ENCODE measurements around the gene UBR1.

UBR1 gene

DNA sequence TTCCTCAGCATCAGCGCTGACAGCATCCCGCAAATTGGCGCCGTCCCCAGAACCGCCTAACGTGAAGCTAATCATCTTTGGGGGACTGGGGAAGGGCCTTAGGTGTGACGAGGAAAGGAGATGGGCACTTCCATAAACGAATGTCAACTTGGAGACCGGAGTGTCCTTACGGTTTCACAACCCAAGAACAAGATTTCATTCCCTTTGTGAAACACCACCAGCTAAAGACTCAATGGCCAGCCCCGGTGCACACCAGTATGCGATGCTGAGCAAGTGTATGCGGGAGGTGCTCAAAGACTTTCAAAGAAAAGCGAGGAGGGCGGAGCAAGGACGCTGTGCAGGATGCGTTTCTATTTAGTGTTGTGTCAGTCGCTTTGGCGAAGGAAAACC is 184.5 kb downstream of the UBR1 start:
- no peaks in the 10 kb centered on the region for H3K9me3 ChIP-seq (ENCODE audit: control insufficient read depth in 1 of 2, low read length in 2 of 2)
- H3K4me1 ChIP-seq (ENCODE audit: control insufficient read depth in 1 of 2, insufficient read depth in 2 of 2, low read length in 2 of 2), result peaks cover 9% of the 10 kb centered on the region in 2 donors
- H3K27ac ChIP-seq (ENCODE audit: low read depth, low read length), result no peak overlapping the region
- peak overlapping the region; percentile 49 to 55 for H3K9ac ChIP-seq (ENCODE audit: low read depth in 1 of 2, low read length in 2 of 2)
- no peaks in the 10 kb centered on the region for H3K36me3 ChIP-seq (ENCODE audit: control insufficient read depth in 1 of 2, insufficient read depth in 2 of 2, low read length in 2 of 2)
- peak overlapping the region; percentile 78 to 84 for H3K4me3 ChIP-seq (ENCODE audit: low read depth in 1 of 2, low read length in 2 of 2)
- no peaks in the 10 kb centered on the region for H3K27me3 ChIP-seq (ENCODE audit: control insufficient read depth in 1 of 2, insufficient read depth in 2 of 2, low read length in 2 of 2)

DNA sequence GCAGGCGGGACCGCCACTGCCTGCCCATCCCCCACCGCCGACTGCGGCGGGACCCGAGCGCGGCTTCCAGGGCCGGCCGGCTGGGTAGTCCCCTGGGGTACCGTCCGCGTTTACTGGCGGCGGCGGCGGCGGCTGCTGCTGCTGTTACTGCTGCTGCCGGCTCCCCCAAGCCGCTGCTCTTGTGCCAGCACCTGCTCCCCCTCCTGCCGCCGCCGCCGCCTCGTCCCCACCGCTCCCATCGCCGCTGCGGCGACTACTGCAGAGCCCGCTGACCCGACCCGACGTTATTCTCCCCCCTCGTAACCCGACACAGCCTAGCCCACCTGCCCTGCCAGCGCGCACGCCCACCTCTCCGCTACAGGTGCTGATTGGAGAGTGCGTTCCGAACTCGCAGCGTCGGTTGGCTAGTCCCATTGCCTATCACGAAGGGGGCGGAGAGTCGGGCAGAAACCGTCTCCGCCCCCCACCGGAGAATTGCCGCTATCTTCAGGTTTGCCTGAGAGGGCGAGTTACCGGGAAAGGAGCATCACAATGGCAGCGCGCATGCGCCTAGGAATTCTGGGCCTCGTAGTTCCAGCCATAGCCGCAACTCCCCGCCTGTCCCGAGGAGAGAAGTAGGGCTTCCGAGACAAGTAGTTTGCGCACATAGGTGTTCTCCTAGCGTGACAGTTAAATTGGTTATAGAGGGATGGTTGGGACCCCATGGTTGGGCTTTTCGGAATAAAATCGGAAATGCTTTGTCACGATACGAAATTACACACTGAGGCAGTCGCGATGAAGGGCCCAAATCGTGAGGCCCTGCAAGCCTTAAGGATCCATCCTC is 185.1 kb downstream of the UBR1 start, which contains the start of gene TTBK2:
Gene TTBK2 (minus strand): TSS at position 260 of the 823 bp plus-strand sequence. CDS start 42,161 bp downstream, outside the sequence.
- H3K36me3 ChIP-seq (ENCODE audit: control insufficient read depth in 1 of 2, insufficient read depth in 2 of 2, low read length in 2 of 2), result no peaks in the 10 kb centered on the region
- H3K27ac ChIP-seq (ENCODE audit: low read depth, low read length), result peak within 1 kb of the TSS; percentile 61
- no peaks in the 10 kb centered on the region for H3K27me3 ChIP-seq (ENCODE audit: control insufficient read depth in 1 of 2, insufficient read depth in 2 of 2, low read length in 2 of 2)
- no peaks in the 10 kb centered on the region for H3K9me3 ChIP-seq (ENCODE audit: control insufficient read depth in 1 of 2, low read length in 2 of 2)
- peaks cover 9% of the 10 kb centered on the region in 2 donors for H3K4me1 ChIP-seq (ENCODE audit: control insufficient read depth in 1 of 2, insufficient read depth in 2 of 2, low read length in 2 of 2)
- H3K9ac ChIP-seq (ENCODE audit: low read depth in 1 of 2, low read length in 2 of 2), result peak within 1 kb of the TSS; percentile 55 to 68
- peak within 1 kb of the TSS; percentile 78 to 84 for H3K4me3 ChIP-seq (ENCODE audit: low read depth in 1 of 2, low read length in 2 of 2)

DNA sequence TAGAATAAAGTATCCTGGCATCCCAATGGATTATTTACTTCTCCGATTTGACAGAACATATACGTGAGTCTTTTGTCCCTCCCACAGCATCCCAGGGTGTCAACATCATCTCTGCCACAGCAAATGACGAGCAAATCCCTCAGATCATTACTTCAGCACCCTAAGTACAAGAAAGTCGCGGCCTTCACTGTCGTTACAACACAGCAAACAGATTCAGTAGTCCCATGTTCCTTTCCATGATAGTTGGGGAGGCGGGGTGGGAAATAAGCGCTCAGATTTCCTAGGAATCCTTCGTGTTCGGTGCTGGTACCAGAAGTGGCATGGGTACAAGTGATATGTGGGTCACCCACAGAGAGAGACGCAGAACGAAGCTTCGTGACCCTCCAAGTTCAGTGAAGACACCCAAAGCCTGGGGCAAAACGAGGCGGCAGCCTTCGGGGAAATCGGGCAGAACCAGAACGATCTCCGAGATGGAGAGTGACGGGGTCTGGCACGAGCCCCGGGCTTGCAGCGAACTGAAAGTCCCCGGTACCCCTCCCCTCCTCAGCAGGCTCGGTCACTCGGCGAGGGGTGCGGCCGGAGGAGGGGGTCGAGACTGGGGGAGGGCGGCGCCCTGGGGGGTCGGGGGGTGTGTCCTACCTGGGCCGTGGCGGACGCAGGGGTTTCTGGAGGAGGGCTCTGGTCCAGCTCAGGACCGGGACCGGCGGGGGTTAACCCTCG is 185.9 kb downstream of the UBR1 start:
- H3K27ac ChIP-seq (ENCODE audit: low read depth, low read length), result peak overlapping the region; percentile 61
- H3K9ac ChIP-seq (ENCODE audit: low read depth in 1 of 2, low read length in 2 of 2), result peak overlapping the region; percentile 55 to 68
- peaks cover 9% of the 10 kb centered on the region in 2 donors for H3K4me1 ChIP-seq (ENCODE audit: control insufficient read depth in 1 of 2, insufficient read depth in 2 of 2, low read length in 2 of 2)
- no peaks in the 10 kb centered on the region for H3K9me3 ChIP-seq (ENCODE audit: control insufficient read depth in 1 of 2, low read length in 2 of 2)
- H3K36me3 ChIP-seq (ENCODE audit: control insufficient read depth in 1 of 2, insufficient read depth in 2 of 2, low read length in 2 of 2), result no peaks in the 10 kb centered on the region
- no peaks in the 10 kb centered on the region for H3K27me3 ChIP-seq (ENCODE audit: control insufficient read depth in 1 of 2, insufficient read depth in 2 of 2, low read length in 2 of 2)
- peak overlapping the region; percentile 78 to 84 for H3K4me3 ChIP-seq (ENCODE audit: low read depth in 1 of 2, low read length in 2 of 2)

DNA sequence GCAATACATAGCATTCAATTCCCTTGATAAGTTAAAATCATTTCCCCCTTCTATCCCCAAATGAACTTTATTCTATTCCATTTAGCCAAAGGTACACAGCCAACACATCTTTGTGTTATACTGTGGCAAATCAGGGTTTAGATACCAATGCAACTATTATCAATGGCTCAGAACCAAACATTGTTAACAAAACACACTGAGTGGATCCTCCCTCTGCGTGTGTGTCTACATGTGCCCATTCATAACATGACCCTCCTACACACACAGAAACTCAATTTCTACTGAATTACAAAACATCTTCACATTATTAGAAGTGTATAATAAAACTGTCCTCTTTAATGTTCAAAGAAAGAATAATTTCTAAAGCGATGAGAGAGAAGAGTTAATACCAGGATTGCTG is 186.5 kb downstream of the UBR1 start:
- Histone ChIP-seq H3K9ac (ENCODE audit: low read depth in 1 of 2, low read length in 2 of 2) (peak overlapping the region; percentile 55 to 68), H3K9me3 (ENCODE audit: control insufficient read depth in 1 of 2, low read length in 2 of 2) (no peaks in the 10 kb centered on the region), H3K36me3 (ENCODE audit: control insufficient read depth in 1 of 2, insufficient read depth in 2 of 2, low read length in 2 of 2) (no peaks in the 10 kb centered on the region), H3K27me3 (ENCODE audit: control insufficient read depth in 1 of 2, insufficient read depth in 2 of 2, low read length in 2 of 2) (no peaks in the 10 kb centered on the region), H3K27ac (ENCODE audit: low read depth, low read length) (no peak overlapping the region), H3K4me1 (ENCODE audit: control insufficient read depth in 1 of 2, insufficient read depth in 2 of 2, low read length in 2 of 2) (peaks cover 9% of the 10 kb centered on the region in 2 donors), H3K4me3 (ENCODE audit: low read depth in 1 of 2, low read length in 2 of 2) (peak overlapping the region; percentile 78 to 84)

DNA sequence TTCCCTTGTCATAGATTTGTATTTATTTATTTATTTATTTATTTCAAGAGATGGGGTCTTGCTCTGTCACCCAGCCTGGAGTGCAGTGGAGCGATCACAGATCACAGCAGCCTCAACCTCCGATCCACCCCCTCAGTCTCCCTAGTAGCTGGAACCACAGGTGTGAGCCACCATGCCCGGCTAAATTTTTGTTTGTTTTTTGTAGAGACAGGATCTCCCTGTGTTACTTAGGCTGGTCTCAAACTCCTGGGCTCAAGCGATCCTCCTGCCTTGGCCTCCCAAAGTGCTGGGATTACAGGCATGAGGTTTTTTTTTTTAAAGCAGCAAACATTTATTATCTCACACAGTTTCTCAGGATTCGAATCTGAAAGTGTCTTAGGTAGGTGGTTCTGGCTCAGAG is 187.8 kb downstream of the UBR1 start:
- Histone ChIP-seq H3K27ac (ENCODE audit: low read depth, low read length) (no peak overlapping the region), H3K27me3 (ENCODE audit: control insufficient read depth in 1 of 2, insufficient read depth in 2 of 2, low read length in 2 of 2) (no peaks in the 10 kb centered on the region), H3K9ac (ENCODE audit: low read depth in 1 of 2, low read length in 2 of 2) (no peak overlapping the region), H3K4me1 (ENCODE audit: control insufficient read depth in 1 of 2, insufficient read depth in 2 of 2, low read length in 2 of 2) (peaks cover 9% of the 10 kb centered on the region in 2 donors), H3K4me3 (ENCODE audit: low read depth in 1 of 2, low read length in 2 of 2) (no peak overlapping the region), H3K36me3 (ENCODE audit: control insufficient read depth in 1 of 2, insufficient read depth in 2 of 2, low read length in 2 of 2) (no peaks in the 10 kb centered on the region), H3K9me3 (ENCODE audit: control insufficient read depth in 1 of 2, low read length in 2 of 2) (no peaks in the 10 kb centered on the region)

DNA sequence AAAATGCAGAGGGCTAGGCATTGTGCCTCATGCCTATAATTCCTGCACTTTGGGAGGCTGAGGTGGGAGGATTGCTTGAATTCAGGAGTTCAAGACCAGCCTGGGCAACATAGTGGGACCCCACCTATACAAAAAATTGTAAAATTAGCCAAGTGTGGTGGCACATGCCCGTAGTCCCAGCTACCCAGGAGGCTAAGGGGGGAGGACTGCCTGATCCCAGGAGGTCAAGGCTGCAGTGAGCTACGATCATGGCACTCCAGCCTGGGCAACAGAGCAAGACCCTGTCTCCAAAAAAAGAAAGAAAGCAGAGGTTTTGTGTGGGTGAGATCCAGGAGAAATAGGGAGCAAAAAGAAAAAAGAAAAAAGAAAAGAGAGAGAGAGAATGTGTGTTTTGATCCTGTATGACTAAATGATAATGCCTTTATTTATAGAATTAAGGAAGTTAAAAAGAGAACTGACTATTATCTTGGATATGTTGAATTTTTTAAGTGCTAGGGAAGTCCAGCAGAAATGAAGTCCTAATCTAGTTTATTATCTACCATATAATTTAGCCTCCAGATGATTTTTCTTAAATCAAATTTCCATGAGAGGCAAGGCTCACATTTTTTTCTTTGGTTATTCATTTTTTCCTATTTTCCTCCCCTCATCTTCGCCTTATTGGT is 190.1 kb downstream of the UBR1 start:
- H3K36me3 ChIP-seq (ENCODE audit: control insufficient read depth in 1 of 2, insufficient read depth in 2 of 2, low read length in 2 of 2), result no peaks in the 10 kb centered on the region
- no peaks in the 10 kb centered on the region for H3K27me3 ChIP-seq (ENCODE audit: control insufficient read depth in 1 of 2, insufficient read depth in 2 of 2, low read length in 2 of 2)
- H3K9me3 ChIP-seq (ENCODE audit: control insufficient read depth in 1 of 2, low read length in 2 of 2), result no peaks in the 10 kb centered on the region
- no peak overlapping the region for H3K4me3 ChIP-seq (ENCODE audit: low read depth in 1 of 2, low read length in 2 of 2)
- H3K9ac ChIP-seq (ENCODE audit: low read depth in 1 of 2, low read length in 2 of 2), result no peak overlapping the region
- no peak overlapping the region for H3K27ac ChIP-seq (ENCODE audit: low read depth, low read length)
- peaks cover 9% of the 10 kb centered on the region in 2 donors for H3K4me1 ChIP-seq (ENCODE audit: control insufficient read depth in 1 of 2, insufficient read depth in 2 of 2, low read length in 2 of 2)

DNA sequence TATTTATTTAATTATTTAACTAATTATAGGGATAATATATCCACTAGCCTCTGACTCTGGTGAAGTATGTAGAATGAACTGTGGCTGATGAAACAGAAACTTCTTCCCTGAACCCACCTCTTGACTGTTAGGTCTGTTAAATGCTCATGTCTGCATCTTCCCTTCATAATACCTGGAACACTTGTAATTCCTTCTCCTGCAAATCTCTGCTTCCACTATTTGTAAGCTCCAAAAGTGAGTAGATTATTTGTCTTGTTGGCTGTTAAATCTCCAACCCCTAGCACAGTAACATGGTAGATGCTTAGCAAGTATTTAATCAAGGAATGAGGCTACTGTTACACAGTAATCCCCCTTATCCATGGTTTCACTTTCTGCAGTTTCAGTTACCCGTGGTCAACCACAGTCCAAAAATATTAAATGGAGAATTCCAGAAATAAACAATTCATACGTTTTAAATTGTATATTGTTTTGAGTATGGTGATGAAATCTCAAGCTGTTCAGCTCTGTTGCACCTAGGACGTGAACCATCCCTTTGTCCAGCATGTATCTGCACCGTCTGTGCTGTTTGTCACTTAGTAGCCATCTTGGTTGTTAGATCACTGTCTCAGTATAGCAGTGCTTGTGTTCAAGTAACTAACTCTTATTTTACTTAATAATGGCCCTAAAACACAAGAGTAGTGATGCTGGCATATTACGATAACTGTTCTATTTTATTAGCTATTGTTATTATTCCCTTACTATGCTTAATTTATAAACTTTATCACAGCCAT is 190.9 kb downstream of the UBR1 start:
- H3K9ac ChIP-seq (ENCODE audit: low read depth in 1 of 2, low read length in 2 of 2), result no peak overlapping the region
- H3K27ac ChIP-seq (ENCODE audit: low read depth, low read length), result no peak overlapping the region
- no peaks in the 10 kb centered on the region for H3K27me3 ChIP-seq (ENCODE audit: control insufficient read depth in 1 of 2, insufficient read depth in 2 of 2, low read length in 2 of 2)
- H3K9me3 ChIP-seq (ENCODE audit: control insufficient read depth in 1 of 2, low read length in 2 of 2), result no peaks in the 10 kb centered on the region
- H3K4me1 ChIP-seq (ENCODE audit: control insufficient read depth in 1 of 2, insufficient read depth in 2 of 2, low read length in 2 of 2), result peaks cover 8 to 9% of the 10 kb centered on the region in 2 donors
- H3K4me3 ChIP-seq (ENCODE audit: low read depth in 1 of 2, low read length in 2 of 2), result peak overlapping the region in 1 of 2 donors; percentile 18
- no peaks in the 10 kb centered on the region for H3K36me3 ChIP-seq (ENCODE audit: control insufficient read depth in 1 of 2, insufficient read depth in 2 of 2, low read length in 2 of 2)

DNA sequence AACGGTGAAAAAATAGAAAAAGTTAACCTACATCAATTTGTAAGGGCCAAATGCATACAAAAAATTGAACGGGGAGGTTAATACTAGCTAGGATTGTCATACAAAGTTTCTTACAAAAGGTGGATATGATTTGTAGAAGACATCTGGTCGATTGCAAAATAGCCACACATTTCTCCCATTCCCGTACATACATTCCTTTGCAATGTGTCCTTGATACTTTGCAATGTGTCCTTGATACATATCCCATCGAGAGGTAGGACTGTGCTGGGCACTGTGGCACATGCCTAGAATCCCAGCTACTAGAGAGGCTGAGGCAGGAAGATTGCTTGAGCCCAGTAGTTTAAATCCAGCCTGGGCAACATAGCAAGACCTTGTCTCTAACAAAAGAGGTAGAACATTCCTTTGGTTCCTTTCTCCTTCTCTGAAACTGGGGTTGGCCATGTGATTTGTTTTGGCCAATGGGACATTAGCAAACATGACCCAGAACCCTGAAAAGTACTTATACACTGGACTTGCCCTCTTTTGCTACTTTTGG is 194.7 kb downstream of the UBR1 start:
- no peaks in the 10 kb centered on the region for H3K27me3 ChIP-seq (ENCODE audit: control insufficient read depth in 1 of 2, insufficient read depth in 2 of 2, low read length in 2 of 2)
- H3K36me3 ChIP-seq (ENCODE audit: control insufficient read depth in 1 of 2, insufficient read depth in 2 of 2, low read length in 2 of 2), result no peaks in the 10 kb centered on the region
- no peak overlapping the region for H3K9ac ChIP-seq (ENCODE audit: low read depth in 1 of 2, low read length in 2 of 2)
- H3K9me3 ChIP-seq (ENCODE audit: control insufficient read depth in 1 of 2, low read length in 2 of 2), result no peaks in the 10 kb centered on the region
- no peak overlapping the region for H3K4me3 ChIP-seq (ENCODE audit: low read depth in 1 of 2, low read length in 2 of 2)
- H3K27ac ChIP-seq (ENCODE audit: low read depth, low read length), result no peak overlapping the region
- H3K4me1 ChIP-seq (ENCODE audit: control insufficient read depth in 1 of 2, insufficient read depth in 2 of 2, low read length in 2 of 2), result no peaks in the 10 kb centered on the region

DNA sequence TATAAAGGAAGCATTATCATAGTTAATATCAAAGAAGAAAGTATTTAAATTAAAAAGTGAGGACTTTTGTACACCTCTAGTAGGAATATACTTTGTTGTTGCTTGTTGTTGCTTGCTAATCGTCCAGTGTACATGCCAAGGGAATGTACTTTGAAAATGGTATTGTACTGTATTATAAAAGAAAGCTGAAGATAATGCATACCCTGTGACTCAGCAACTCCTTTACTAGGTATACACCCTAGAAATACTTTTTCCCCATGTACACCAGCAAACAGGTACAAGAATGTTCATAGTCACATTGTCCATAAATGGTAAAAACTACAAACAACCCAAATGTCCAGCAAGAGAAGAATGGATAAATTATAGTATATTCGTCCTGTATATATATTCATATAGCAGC is 197.3 kb downstream of the UBR1 start:
- no peaks in the 10 kb centered on the region for H3K9me3 ChIP-seq (ENCODE audit: control insufficient read depth in 1 of 2, low read length in 2 of 2)
- no peak overlapping the region for H3K27ac ChIP-seq (ENCODE audit: low read depth, low read length)
- no peak overlapping the region for H3K9ac ChIP-seq (ENCODE audit: low read depth in 1 of 2, low read length in 2 of 2)
- H3K27me3 ChIP-seq (ENCODE audit: control insufficient read depth in 1 of 2, insufficient read depth in 2 of 2, low read length in 2 of 2), result no peaks in the 10 kb centered on the region
- H3K4me1 ChIP-seq (ENCODE audit: control insufficient read depth in 1 of 2, insufficient read depth in 2 of 2, low read length in 2 of 2), result no peaks in the 10 kb centered on the region
- H3K36me3 ChIP-seq (ENCODE audit: control insufficient read depth in 1 of 2, insufficient read depth in 2 of 2, low read length in 2 of 2), result no peaks in the 10 kb centered on the region
- H3K4me3 ChIP-seq (ENCODE audit: low read depth in 1 of 2, low read length in 2 of 2), result no peak overlapping the region
